IPS-NIHi11 (cell line): ENCODE data around the gene APBB2.

Source experiments
- DNase-seq: peaks from one replicate; pipeline ENCODE4 v3.0.0; 2012; ENCODE audit warnings: mixed read lengths, low spot score

APBB2 gene

DNA sequence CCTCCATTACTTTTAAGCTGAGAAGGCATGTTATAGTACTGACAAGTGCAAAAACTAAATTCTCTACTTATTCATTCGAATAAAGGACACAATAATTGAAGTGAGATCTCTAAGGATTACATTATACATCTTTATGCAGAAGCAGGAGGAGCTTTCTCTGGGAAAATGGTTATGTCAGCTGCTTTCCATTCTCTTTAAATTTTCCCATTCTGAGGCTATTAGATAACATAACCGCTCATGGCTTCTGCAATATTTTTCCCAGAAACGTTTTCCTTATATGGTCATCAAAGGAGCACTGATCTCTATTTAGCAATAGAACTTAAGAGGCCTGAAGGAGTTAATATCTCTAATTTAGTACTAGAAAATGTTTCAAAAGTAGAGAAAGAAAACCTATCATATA, 243.0 kb downstream of the APBB2 start:
- DNase-seq = no peak

DNA sequence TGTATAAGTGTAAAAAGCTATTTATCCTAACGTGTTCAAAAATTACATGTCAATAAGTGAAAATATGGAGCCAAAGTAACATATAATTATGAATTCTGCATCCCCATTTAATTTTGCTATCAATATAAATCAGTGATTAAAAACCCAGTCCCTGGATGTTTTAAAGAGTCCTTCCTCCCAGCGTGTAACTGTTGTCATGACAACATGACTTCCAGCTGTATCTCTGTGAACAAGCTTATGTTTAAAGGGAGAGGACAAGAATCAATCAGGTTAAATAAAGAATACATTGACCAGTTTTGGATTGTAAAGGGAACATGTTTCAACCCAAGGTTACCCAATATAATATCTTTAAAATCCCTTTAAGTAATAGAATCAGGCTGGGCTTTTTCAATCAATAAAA, 244.8 kb downstream of the APBB2 start:
- DNase-seq = no peak

- no peak for DNase-seq
Observed at GRCh38 chr4:40967550-40967949, 246.8 kb downstream of the APBB2 start.

- DNase-seq = no peak
Observed at GRCh38 chr4:40966091-40966490, 248.3 kb downstream of the APBB2 start.

- DNase-seq = no peak
Observed at GRCh38 chr4:40963897-40964478, 250.4 kb downstream of the APBB2 start.

GRCh38 chr4:40962551-40963180, 251.7 kb downstream of the APBB2 start:
- DNase-seq = peak; percentile 43

DNA sequence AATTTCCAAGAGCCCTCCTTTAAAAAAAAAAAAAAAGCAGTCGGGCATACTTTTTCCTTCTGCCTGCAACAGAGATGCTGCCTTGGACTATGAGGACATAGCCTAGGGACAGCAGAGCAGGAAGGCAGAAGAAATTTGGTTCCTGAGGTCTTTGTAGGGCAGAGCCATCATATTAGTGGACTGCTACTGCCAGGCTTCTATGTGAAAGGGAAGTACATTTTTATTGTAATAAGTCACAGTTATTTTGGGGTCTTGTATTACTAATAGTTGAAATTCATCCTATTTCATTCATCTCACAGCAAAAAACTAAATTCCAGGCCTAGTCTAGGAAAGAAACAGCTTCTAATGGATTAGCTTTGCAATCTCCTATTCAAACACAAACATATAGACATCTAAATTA, 253.4 kb downstream of the APBB2 start:
- no peak for DNase-seq

- DNase-seq = no peak
Observed at GRCh38 chr4:40957281-40957680, 257.1 kb downstream of the APBB2 start.

DNA sequence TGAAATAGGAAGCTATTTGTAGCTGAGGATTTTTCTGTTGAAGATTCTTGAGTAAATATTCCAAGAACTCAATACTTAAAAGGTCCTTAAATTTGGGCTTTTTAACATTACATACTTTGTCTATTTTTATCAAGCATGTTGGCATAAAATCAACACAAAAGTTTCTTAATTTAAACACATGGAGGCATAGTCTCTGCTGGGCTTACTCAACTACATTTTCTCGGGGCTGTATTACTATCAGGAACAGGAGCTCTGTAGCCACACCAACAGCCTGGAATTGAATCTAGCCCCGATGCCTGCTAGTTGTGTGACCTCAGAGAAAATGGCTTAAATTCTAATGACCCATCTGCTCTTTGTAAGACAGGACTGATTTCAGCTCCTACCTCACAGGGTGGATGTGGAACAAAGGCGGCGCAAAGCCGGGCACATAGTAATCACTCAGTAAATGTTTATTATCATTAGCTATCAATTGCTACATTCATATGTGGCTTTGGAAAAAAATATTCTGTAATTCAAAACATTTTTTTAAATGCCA, 257.6 kb downstream of the APBB2 start:
- DNase-seq = no peak

DNA sequence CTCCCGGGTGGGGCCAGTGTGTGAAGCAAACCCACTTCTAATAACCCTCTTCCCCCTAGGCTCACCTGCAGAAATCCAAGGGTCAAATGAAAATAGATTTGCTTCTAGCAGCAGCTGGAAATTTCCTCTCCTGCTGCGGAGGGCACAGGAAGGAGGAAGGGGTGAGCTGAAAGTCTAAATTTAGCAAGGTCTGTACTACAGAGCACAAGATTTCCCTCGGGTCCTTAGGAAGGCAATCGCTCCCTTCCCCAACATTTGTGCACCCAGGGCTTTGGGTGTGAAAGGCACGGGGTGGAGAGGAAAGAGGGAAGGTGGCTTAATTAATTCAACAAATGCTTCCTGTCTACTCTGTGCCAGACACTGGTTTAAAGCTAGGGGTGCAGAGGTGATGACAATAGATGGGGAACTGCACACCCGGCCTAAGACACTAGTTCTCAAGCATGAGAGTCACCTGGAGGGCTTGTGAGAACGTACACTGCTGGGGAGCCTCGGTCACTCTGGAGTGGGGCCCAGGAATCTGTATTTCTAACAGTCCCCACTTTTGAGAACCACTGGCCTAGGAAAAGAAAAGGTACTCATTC, 260.2 kb downstream of the APBB2 start:
- DNase-seq = no peak

DNA sequence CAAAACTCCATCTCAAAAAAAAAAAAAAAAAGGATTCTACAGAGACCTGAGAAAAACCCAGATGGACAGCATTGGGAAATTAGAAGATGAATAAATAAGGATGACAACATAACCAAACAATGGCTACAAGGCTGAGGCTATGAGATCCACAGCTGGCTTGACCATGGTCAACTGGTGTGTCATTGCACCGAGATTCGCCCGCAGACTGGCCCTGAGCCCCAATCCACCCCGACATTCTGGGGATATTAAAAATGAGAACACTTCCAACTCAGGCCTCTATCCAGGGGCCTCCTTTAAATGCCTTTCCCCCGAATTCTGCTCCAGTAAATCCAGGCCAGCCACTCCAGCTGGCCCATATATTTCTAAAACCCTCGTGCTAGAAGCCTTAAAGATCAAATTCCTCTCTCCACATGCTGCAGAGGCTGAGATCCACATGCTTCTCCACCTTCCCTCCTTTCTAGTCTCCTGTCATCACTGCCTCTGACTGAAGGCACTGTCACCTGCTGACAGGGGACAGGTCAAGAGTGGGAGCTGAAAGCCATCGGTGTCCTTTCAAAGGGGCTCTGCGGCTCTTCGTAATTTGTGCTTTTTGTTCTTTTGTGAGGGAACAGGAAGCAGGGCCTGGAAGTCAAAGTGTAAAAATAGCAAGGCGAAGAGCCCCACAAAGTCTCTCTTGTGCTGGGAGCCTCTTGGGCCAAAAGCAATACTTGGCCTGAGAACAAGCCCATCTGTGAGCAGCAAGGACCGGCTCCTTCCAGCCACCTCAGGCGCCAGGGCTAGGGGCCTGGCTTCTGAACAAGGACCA, 260.9 kb downstream of the APBB2 start:
- no peak for DNase-seq

DNA sequence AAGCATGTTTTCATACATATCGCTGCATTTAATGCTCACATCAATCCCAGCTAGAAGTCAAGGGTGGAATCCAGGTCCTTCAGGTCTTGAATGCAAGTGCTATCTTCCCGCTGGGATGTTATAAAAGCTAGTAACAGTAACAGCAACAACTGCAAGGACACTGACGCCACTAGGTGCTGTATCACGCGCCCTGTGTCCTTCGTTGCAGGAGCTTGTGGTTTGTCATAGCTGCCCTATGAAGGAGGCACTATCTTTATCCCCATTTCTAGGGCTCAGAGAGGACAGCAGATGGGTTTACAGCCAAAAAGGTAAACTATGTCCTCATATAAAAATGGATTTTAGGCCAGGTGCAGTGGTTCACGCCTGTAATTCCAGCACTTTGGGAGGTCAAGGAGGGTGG, 261.7 kb downstream of the APBB2 start:
- no peak for DNase-seq

GRCh38 chr4:40952217-40952616, 262.1 kb downstream of the APBB2 start:
- DNase-seq = no peak

DNA sequence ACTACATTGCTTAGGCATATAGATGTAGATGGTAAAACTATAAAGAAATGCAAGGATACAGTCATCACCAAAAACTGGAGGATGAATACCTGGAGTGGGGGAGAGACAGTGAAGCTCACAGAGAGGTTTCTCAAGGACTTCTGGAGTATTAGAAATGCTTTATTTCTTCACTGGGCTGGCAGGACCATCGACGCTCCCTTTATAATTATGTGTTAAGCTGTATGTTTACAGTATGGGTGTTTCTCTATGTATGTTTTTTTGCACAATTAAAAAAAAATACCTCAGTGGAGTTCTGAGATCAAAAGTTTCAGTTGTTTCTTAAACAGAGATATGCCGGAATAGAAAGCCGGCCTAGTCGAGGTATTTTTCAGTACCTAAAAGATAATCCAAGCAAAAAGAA, 263.3 kb downstream of the APBB2 start:
- no peak for DNase-seq

DNA sequence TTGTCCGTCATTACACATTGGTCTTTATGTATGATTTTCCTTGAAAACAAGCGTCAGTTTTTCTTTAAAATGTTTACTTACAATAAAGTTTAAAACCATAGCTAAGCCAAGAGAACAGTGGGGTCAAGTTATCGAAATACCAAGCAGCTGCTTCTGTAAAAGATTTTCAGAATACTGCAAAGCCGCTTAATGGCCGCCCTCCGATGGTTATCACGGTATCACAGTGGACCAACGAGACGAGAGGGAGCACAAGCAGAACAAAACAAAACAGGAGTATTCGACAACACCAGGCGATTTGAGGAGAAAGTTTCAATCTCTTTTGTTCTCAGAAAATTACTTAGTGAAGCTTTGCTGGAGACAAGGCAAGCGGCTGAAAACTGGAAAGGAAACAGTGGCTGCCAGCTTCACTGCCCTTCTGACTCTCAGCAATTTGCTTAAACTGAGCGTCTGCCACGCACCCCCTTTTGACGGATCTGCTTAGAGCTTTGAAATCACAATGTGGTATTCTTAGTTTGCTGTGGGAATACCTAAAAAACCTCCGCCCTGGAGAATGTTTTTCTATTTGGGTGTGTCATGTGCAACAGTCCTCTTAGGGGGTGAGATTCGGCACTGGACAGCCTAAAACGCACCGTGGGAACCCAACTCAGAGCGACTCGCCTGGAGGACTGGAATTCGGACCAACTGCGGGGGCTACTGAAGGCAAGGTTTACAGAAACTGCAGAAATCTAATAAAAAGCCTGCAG, 264.8 kb downstream of the APBB2 start:
- no peak for DNase-seq

GRCh38 chr4:40948014-40948413, 266.3 kb downstream of the APBB2 start:
- no peak for DNase-seq

DNA sequence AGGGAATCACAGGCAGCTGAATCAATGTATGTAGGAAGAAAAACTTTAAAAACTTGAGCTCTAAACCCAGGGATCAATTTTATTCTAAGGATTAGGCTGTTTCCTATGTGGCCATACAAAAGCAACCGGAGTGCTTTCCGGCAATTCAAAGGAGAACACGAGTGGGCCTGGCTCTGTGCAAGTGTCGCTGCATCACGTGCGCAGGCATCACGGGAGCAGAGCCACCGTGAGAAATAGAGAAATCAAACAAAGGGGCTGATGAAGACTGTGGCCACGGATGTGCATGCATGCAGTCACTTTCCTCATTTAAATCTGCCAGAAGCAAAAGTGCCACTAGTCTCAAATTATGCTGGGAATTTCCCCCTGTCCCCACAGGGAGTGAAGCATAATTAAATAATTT, 267.7 kb downstream of the APBB2 start:
- no peak for DNase-seq

DNA sequence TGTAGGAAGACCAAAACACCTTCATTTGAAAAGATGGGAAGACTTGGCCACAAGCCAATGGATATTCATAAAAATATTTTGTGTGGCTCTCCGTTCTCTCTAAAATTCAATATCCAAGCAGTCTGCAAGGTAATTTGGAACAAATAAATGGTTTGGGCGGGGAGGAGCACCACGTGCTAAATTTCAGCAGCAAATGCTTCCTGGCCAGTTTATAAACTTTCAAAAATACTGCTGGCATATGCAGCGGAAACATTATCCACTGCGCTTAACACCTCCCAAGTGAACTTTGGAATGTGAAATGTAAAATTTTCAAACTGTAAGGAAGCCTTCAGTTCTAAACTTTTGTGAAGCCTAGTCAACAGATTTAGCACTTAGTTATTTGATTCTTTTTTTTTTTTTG, 273.6 kb downstream of the APBB2 start:
- no peak for DNase-seq

DNA sequence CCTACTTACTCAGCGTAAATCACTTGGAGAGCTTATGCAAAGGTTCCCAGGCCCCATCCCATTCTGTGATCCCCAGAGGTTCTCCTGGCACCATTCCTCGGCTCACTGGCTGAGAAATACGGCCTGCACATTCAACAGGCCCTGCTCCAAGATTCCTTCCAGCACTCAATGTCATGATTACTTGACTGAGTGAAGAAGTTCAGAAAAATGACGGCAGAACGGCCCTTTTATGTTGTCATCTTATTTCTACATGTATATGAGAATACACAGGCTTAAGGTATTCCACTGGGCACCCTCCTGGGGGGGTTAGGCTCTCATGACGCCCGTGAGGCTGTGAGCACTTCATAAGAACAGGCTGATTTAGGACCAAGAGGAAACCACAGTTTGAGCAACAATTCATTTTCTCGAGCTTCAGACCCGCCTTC, 274.0 kb downstream of the APBB2 start:
- DNase-seq = no peak

GRCh38 chr4:40939856-40940255, 274.5 kb downstream of the APBB2 start:
- no peak for DNase-seq

DNA sequence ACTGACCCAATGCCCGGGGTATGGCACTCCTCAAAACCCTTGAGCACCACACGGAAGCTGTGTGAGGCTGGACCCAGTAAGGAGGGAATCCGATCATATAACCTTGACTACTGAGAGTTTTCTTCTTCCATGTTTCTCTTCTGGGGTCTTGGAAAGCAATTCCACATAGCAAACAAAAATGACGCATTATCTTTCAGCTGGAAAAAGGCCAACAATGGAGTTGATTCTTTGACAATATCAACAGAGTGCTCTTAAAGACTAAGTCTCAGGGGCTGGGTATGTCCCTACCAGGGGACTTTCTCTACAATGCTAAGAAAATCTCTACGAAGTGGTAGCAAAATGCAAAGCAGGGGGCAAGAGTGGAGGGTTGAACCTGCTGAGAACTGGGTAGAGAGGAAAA, 276.0 kb downstream of the APBB2 start:
- DNase-seq = no peak

GRCh38 chr4:40937140-40937725, 277.1 kb downstream of the APBB2 start:
- no peak for DNase-seq
